NCI-H1048 (cell line): ENCODE measurements around the gene MAN2C1.
"Not testable (repeated sequence)": the region's sequence is repeated elsewhere in the genome, so short reads cannot be mapped to it uniquely, and the experiment has no call there.

Experiments used
- DNase-seq: peaks from one replicate; lab custom pipeline; 2025; lab: John Stamatoyannopoulos, UW

Gene MAN2C1

DNA sequence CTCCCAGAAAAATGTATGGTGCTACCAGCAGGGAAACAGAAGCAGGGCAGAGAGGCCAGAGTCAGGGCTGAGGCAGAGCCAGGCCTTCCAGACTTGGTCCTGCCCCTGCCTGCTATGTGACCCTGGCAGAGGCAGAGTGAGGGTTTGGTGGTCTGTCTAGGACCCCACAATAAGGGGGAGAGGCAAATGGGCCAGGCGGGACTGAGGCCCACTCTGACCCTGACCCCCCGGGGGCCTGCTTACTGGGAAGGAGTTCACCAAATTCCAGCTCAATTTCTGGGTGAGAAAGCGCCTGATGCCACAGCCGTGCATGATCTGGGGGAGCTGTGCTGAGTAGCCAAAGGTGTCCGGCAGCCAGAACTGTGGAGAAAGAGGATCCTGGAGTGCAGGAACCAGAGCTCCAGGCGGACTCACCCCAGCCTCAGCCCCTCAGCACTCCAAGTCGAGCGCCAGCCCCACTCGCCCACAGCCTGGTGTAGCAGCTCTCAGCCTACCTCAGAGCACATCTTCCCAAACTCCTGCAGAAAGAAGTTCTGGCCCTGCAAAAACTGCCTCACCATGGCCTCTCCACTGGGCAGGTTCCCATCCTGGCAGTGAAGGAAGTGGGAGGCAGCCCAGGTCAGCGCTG is 6.9 kb downstream of the MAN2C1 start:
- no peak for DNase-seq

DNA sequence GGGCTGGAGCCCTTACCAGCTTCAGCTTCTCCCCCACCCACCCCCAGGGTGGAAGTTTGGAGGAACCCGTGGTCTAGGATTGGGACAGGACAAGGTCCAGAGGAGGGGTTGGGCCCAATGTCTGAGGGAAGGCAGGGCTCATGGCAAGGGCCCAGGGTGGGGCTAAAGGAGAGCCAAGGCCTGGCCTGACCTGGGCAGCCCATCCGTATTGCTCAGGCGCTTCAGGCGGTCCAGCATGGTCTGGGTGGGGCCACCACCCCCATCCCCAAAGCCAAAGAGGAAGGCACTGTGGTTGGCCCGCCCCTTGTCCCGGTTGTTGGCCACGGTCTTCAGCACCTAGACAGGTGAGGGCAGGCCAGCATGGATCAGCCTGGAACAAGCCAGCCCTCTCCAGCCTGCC is 7.6 kb downstream of the MAN2C1 start:
- DNase-seq: no peak

DNA sequence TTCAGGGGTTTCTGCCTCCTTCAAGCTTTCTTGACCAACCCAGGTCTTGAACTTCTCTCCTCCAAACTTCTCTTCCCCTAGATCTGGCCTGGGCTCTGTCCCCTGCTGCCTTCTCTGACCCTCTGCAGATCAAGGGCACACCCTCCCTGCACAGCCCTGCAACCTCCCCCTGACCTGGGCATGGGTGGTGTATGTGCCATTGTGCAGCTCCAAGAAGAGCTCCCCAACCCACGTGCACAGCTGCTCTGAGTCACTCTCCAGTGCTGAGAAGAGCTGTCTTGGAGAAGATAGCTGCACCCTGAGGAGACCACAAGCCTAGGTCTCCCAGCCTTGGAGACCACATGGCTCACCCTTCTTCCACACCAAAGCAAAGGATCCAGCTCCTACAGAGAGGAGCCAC is 8.0 kb downstream of the MAN2C1 start:
- DNase-seq: no peak

DNA sequence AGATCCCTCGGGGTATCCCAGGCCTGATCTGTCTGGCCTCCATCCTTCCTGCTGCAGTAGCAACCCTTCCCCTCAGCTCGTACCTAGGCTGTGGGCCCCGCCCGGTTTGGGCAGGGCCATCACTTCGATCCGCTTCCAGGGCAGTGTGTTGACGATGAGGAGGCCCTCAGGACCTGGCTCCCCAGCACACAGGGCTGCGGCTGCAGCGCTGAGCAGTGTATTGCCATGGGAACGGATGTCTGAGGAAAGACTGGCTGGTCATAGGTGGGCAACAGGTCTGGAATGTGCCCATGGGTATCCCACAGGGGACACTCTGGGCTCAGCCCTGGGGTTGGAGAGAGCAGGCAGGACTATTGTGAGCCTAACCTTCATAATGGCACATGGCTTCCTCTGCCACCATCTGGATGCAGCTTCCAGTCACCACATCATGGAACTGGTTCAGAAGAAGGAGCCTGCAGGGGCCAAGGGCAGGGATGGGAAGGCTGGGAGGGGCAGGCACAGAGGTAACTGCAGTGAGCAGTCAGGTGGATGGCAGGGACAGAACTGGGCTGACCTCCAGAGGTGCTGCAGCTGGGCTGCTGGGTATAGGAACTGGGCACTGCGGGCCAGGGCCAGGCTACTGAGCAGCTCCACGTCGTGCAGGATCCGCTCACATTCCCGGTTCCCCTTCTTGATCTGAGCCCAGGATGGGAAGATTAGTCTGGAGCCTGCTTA is 8.7 kb downstream of the MAN2C1 start:
- DNase-seq: no peak

DNA sequence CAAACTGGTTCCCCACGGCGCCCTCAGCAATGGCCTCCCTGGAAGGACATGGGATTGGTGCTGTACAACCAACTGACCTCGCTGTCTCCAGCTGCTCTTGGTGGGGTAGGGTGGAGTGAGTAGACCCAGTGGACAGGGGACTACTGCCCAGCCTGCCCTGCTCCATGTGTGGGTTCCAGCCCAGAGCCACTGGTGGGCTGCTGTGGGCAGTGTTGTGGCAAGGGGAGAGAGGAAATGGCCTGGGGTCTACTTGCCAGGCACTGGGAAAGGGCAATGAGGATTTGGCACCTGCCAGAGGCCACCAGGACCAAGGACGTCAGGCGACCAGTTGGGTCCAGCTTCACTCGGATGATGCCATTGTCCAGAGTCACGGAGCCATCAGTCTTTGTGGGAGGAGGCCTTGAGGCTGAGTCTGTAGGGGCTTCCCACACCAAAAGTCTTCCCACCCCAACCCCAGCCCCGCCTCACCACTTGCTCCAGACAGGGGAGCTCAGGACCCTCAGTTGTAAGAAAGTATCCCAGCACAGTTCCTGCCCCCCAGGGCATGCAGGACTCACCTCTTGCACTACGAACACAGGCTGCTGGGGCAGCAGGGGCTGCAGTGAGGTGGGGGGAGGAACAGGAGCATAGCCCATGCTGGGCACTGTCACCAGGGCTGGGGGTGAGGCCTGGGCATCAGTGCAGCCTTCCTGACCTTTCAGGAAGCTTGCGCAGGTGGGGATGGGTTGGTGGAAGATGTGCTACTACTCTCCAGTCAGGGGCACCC is 9.5 kb downstream of the MAN2C1 start:
- no peak for DNase-seq

DNA sequence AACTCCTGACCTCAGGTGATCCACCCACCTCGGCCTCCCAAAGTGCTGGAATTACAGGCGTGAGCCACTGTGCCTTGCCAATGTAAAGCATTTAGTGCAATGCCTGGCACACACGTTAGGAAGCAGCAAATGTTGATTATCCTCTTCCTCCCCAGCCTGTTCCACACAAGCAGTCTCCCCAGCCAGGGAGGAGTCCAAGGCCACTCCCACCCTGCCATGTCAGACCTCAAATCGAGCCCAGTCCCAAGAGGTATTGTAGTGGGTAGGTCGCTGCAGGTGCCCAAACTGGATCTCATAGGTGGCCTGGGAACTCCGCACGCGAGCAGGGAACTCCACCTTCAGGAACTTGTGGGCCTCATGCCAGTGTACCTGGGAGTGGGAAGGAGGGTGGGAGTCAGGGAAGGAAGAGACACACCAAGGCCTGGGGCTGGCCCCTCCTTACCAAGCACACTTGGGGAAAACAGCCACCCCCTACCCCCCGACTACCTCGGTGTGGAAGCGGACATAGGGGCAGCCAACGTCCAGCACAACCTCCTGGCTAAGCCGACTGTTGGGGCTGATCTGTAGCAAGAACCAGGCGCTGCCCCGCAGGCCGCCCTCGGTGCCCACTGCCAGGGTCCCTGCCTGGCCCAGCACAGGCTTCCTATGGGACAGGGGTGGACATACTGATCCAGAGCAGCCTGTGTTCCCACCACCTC is 10.3 kb downstream of the MAN2C1 start:
- no peak for DNase-seq

DNA sequence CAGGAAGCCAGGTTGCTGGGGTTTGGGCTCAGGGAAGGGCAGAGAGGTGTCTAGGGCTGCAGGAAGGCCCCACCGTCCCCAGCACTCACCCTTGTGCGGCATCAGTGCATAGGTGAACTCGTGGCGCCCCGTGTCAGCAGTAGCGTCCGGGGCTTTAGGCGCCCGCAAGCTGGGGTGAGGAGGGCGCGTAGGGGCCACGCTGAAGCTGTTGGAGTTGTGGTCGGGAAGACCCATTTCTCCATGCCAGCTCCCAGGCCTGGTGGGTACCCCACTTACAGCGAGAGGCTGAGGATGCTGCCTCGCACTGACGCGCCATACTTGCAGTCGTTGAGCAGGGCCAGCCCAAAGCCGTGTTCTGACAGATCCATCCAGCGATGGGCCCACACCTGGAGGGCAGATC is 11.9 kb downstream of the MAN2C1 start:
- DNase-seq: no peak

DNA sequence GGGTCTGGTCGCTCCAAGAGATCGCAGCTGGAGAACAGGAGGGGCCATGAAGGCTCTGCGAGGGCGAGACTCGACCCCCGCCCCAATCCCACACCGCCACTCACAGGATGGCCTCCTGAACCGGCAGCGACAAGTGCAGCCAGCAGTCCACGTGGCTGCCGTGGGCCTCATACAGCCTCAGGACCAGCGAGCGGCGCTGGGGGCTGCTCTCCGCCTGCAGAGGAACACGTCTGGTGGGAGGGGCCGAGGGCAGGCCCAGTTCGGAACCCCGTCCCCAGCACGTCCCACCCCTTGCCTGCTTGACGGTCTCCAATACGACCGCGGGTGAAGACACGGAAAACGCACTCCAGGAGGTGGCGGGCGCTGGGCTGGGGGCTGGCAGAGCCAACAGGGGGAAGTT is 12.4 kb downstream of the MAN2C1 start:
- no peak for DNase-seq

DNA sequence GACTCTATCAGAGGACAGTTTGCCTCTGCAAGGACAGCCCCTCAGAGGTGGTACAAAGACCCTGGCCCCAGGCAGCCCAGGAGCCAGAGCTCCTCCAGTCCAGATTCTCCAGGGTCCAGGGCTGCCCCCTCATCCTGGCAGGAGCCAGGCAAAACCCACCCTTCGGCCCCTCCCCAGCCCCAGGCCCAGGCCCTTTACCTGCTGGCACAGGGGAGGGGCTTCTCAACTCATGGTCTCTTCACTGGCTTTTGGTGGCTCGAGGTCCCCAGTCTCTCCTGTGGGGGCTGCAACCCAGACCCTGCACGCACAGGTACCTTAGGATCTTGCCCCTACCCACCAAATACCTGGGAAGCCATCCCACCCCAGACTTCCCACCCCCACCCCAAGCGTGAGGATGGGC is 13.0 kb downstream of the MAN2C1 start:
- DNase-seq: no peak

DNA sequence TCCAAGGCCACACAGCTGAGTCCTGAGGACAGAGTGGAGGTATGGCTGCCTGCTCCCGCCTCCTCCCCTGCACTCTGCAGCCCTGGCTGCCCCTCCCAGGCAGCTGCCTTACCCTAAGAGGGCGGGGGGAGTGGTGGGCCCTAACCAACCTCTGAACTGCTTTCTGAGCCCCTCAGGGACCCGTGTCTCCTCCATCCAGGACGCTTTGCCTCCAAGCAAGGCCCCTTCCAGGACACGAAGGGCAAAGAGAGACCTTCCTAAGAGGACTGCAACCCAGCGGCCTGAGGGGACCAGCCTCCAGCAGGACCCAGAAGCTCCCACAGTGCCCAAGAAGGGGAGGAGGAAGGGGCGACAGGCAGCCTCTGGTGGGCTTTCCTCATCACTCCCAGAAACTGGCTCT is 14.0 kb downstream of the MAN2C1 start:
- DNase-seq: no peak

DNA sequence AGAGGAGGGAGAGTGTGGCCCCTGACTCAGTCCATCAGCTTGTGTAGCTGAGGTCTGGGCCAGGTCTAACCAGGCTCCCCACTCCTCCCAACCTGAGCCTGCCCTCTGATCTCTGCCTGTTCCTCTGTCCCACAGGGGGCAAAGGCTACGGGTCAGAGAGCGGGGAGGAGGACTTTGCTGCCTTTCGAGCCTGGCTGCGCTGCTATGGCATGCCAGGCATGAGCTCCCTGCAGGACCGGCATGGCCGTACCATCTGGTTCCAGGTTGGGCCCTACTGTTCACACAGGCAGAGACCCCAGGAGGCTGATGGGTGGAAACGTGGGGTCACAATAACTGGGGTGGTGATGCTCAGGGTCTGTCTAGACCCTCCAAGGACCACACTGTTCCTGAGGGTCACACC is 14.8 kb downstream of the MAN2C1 start:
- DNase-seq: no peak

DNA sequence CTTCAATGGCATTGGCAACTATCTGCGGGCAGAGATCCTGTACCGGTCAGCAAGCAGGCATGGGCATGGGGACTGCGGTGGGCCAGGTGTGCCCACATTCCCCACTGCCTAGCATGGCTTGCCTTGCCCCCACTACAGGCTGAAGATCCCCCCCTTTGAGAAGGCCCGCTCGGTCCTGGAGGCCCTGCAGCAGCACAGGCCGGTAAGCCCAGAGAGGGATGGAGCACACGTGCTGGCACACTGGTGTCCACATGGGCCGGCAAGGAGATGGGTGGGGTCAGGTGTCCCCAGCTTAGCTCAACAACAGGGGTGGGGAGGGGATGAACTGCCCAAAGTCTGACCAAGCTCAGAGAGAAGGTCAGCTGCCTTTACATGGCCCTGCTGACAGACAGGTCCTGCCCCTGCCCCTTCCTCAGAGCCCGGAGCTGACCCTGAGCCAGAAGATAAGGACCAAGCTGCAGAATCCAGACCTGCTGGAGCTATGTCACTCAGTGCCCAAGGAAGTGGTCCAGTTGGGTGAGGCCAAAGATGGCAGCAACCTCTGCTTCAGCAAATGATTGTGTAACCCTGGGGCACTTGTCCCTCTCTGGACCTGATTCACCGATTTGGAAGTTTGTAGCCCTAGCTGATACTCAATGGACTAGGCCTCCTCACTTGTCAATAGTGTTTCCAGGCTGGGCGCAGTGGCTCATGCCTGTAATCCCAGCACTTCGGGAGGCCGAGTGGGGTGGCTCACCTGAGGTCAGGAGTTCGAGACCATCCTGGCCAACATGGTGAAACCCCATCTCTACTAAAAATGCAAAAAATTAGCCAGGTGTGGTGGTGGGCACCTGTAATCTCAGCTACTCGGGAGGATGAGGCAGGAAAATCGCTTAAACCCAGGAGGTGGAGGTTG is 16.0 kb downstream of the MAN2C1 start:
- DNase-seq: no peak

DNA sequence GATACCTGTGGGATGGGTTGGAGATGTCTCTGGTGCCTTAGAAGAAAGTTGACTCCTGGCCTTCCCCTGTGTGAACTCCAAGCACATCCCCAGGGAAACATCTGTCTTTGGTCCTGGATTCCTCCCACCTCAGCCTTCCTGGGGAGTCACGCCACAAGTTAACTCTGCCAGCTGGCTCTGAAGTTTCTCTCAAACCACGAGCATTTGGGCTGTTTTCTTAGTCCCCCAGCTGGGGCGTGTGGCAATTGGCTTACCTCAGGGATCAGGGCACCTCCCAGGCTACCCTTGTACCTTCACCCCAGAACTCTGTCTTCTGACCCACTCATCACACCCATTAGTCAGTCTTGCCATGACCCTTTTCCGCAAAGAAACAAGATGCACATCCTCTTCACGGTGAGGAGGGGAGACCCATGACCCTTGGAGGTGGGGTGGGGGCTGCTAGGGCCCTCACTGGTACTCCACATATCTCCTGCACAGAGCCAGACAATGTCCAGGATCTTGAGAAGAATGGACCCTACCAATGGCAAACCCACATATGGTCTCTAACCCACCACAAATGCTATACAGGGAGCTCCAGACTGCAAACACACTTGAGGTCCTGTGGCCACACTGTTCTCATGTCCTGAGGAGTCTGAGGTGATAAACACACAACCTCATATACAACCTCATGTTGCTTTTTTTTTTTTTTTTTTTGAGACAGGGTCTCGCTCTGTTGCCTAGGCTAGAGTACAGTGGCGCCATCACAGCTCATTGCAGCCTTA is 17.6 kb downstream of the MAN2C1 start:
- DNase-seq: no peak

DNA sequence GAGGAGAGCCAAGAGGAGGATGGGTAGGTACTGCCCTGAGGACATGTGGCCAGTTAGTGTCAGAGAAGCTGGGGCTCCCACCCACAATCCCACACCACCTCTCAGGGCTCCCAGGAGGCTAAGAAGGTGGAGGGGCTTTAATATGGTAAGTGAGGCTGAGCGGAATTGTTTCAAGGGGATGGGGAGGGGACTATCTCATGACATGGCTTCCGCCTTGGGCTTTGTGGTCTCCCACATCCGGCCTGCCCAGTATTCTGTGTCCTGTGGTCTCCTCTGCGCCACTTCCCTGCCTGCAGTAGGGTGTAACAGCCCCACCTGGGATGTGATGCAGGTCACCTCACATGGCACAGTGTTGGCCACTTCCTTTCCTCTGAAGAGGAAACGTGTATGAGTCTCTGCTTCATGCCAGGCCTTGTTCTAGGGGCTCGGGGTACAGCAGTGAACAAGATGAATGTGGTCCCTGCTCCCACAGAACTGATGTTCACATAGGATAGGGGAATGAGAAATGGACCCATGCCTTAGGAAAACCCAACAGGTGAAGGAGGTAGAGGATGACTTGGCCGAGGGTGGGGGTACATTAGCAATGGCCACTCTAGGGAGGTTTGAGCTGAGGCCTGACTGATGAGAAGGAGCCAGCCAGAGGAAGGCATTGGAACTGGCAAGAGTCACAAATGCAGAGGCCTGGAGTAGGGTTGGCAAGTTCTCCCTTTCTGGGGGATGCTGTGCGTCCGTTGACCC is 18.4 kb downstream of the MAN2C1 start:
- DNase-seq: no peak

DNA sequence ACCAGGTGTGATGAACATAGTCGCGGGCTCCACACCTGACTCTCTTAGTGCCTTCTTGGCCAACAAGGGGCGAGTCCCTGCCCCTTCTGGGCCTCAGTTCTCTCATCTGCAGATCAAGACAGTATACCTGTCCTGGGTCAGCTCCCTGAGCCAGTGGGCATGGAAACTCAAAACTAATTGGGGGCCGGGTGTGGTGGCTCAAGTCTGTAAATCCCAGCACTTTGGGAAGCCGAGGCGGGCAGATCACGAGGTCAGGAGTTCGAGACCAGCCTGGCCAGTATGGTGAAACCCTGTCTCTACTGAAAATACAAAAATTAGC is 19.1 kb downstream of the MAN2C1 start:
- DNase-seq: not testable (repeated sequence)

DNA sequence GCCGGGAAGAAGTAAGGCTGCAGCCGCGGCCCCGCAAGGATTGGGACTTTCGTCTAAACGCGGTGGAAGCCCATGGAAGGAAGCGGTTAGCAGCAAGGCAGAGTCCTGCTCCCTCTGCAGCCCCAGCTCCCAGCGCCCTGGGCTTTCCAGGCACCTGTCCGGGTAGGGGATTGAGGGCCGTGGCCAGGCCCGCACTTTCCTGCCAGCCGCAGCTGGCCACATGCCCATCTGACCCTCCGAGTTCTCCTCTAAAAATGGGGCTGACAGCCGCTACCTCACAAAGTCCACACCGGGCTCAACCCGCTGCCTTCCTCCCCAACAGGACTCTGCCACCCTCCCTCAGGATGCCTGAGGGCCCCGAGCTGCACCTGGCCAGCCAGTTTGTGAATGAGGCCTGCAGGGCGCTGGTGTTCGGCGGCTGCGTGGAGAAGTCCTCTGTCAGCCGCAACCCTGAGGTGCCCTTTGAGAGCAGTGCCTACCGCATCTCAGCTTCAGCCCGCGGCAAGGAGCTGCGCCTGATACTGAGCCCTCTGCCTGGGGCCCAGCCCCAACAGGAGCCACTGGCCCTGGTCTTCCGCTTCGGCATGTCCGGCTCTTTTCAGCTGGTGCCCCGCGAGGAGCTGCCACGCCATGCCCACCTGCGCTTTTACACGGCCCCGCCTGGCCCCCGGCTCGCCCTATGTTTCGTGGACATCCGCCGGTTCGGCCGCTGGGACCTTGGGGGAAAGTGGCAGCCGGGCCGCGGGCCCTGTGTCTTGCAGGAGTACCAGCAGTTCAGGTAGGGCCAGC is 19.7 kb downstream of the MAN2C1 start:
- DNase-seq: no peak

DNA sequence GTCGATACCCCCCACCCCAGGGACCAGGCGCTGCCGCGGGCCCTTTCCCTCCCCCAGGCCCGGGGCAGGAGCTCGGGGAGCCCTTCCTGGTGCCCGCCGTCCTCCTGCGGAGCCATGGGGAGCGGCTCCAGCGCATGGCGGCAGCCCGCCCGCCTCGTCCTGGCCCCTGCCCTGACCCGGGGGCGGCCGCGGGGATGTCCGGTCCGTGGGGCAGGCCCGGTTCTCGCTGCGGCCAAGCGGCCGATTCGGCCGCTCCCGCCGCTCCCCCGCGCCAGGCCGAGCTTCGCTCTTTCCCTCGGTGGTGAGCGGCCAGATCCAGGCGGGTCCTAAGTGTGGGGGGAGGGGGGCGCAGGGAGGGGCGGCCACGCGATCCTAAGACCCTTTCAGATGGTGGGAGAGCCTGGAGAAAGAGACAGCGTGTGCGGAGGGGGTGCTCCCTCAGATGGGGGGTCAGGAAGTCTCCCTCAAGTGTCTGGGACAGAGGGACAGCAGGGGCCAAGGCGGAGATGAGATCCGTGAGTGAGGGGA is 20.3 kb downstream of the MAN2C1 start:
- no peak for DNase-seq

DNA sequence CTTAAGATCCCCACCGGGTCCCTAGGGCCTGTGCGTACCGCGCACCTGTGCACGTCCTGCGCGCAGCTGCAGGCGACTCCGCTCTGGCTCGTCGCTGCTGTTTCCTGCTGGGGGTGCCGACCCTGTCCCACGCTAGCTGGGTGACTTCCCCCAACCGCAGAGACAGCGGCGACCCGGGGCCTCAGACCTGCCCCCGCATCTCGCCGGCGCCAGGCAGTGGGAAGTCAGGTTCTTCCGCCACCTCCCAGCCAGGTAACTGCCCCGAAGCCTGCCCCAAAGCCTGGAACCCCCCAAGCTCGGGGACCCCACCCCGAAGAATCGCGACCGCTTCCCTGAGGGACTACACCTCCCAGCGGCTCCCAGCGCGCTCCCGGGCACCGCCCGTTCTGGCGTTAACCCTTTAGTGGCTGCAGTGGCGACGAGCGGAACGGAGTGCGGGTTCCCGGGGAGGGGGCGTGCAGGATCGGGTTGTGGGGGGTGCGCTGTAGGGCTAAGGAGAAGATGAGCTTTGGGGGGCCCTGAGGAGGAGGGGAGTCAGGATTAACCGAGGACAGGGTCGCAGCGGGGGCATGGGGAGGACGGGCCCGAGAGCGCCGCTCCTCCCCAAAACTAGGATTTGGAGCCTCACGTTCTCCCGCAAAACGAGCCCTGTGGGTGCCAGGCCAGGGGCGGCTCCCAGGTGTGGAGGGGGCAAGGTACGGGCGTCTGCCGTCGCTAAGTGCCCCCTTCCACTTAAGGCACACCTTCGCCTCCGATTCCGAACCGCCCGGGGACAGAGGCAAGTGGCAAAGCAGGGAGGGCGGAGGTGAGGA is 21.0 kb downstream of the MAN2C1 start:
- no peak for DNase-seq
